Stimulated activated CD8-positive, alpha-beta memory T cell treated with anti-CD3 and anti-CD28 coated beads, Interleukin-12 subunit alpha, Interleukin-12 subunit beta, amount 100 ng/mL, for 1 hour (primary cell): Measurements from ENCODE around the gene FAT4.

Experiments
- DNase-seq: peaks from one replicate; pipeline ENCODE4 v3.0.0-alpha.2; 2020; ENCODE audit warnings: low read depth

Gene FAT4

GRCh38 chr4:125314676-125315575 lies at the start of gene FAT4:
TSS of gene FAT4 (plus strand) at chr4:125314955. CDS start at chr4:125316412, 1,457 bp downstream.
- no peak for DNase-seq

GRCh38 chr4:125265846-125266245 lies 48.9 kb upstream of the FAT4 start:
- DNase-seq: no peak

GRCh38 chr4:125266901-125267604 lies 47.7 kb upstream of the FAT4 start:
- DNase-seq: no peak

GRCh38 chr4:125267630-125268029 lies 47.1 kb upstream of the FAT4 start:
- DNase-seq: no peak

- DNase-seq: no peak
These were observed 46.5 kb upstream of the FAT4 start for GRCh38 chr4:125268068-125268755.

GRCh38 chr4:125276811-125277210 lies 37.9 kb upstream of the FAT4 start:
- DNase-seq: no peak

GRCh38 chr4:125277790-125278189 lies 37.0 kb upstream of the FAT4 start:
- DNase-seq: no peak

- DNase-seq: no peak
These were observed 33.8 kb upstream of the FAT4 start for GRCh38 chr4:125280892-125281403.

GRCh38 chr4:125283707-125284279 lies 31.0 kb upstream of the FAT4 start:
- DNase-seq: no peak

- DNase-seq: no peak
These were observed 17.6 kb upstream of the FAT4 start for GRCh38 chr4:125297116-125297515.

GRCh38 chr4:125303058-125303457 lies 11.7 kb upstream of the FAT4 start:
- no peak for DNase-seq

- no peak for DNase-seq
These were observed 10.9 kb upstream of the FAT4 start for GRCh38 chr4:125303821-125304220.

- DNase-seq: no peak
These were observed 8.6 kb upstream of the FAT4 start for GRCh38 chr4:125306112-125306511.

GRCh38 chr4:125306533-125306932 lies 8.2 kb upstream of the FAT4 start:
- no peak for DNase-seq

GRCh38 chr4:125311503-125311902 lies 3.3 kb upstream of the FAT4 start:
- no peak for DNase-seq

- no peak for DNase-seq
These were observed 1.3 kb upstream of the FAT4 start for GRCh38 chr4:125313497-125313896.

GRCh38 chr4:125313989-125314667 lies 627 bp upstream of the FAT4 start:
- DNase-seq: no peak

GRCh38 chr4:125315576-125316400 lies 1.0 kb downstream of the FAT4 start:
- DNase-seq: no peak

- DNase-seq: no peak
These were observed 1.6 kb downstream of the FAT4 start for GRCh38 chr4:125316401-125316790.

GRCh38 chr4:125316791-125317524 lies 2.2 kb downstream of the FAT4 start:
- no peak for DNase-seq
